Medulla oblongata (tissue), 1 donor: ENCODE measurements around the gene B3GNT3.
A peak's percentile ranks its signal among the peaks of the same experiment; 100 is the strongest.

Experiments used
- DNase-seq: peaks from one replicate; pipeline ENCODE4 v3.0.0-alpha.2; 2015; ENCODE audit errors: extremely low spot score

B3GNT3 gene, protein sequence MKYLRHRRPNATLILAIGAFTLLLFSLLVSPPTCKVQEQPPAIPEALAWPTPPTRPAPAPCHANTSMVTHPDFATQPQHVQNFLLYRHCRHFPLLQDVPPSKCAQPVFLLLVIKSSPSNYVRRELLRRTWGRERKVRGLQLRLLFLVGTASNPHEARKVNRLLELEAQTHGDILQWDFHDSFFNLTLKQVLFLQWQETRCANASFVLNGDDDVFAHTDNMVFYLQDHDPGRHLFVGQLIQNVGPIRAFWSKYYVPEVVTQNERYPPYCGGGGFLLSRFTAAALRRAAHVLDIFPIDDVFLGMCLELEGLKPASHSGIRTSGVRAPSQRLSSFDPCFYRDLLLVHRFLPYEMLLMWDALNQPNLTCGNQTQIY

DNA sequence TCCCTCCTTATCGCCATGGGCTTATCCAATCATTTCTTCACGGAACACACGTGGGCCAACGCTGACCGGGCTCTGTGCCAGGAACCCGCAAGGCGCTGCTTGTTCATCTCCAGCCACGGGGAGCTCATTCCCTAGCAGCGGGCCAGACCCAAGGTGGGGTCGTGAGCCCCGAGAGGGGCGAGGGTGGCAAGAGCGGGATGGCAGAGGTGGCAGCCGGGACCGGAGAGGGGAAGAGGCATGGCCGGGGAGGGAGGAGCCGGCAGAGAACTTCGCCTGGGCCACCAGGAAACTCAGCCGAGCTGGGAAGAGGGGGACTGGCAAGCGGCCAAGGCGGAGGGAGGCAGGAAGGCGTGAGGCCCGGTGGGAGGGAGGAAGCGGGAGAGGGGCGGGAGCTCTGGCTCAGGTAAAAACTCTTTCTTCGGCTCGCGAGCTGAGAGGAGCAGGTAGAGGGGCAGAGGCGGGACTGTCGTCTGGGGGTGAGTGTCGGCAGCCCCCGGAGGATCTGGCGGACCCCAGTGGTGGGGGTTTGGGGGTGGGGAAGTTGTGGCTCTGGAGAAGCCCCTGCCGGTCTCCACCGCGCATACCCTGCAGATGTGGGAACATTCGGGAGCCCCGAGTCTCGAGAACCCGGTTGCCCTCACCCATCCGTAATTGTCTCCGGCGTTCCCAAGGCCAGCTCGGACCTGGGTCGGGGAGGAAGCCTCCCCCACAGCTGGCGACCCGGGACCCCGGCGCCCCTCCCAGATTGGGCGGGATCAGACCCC lies at the start of gene B3GNT3:
Gene B3GNT3, plus strand, starts transcription at position 408 of the 764 bp plus-strand sequence. CDS start 12,670 bp downstream, outside the sequence.
- DNase-seq: no peak

- peak; percentile 98 for DNase-seq
These were observed 47.5 kb upstream of the B3GNT3 start for GRCh38 chr19:17747205-17748098.

- no peak for DNase-seq
These were observed 45.9 kb upstream of the B3GNT3 start for GRCh38 chr19:17748884-17749638.

GRCh38 chr19:17749912-17750317 lies 45.0 kb upstream of the B3GNT3 start:
- DNase-seq: peak; percentile 48

- peak; percentile 69 for DNase-seq
These were observed 43.6 kb upstream of the B3GNT3 start, which contains the start of gene FCHO1 for GRCh38 chr19:17751103-17751911. Gene FCHO1, plus strand, starts transcription at chr19:17751477. Its CDS starts 3,688 bp downstream, at chr19:17755165.

GRCh38 chr19:17751912-17752273 lies 43.0 kb upstream of the B3GNT3 start:
- peak; percentile 74 for DNase-seq

DNA sequence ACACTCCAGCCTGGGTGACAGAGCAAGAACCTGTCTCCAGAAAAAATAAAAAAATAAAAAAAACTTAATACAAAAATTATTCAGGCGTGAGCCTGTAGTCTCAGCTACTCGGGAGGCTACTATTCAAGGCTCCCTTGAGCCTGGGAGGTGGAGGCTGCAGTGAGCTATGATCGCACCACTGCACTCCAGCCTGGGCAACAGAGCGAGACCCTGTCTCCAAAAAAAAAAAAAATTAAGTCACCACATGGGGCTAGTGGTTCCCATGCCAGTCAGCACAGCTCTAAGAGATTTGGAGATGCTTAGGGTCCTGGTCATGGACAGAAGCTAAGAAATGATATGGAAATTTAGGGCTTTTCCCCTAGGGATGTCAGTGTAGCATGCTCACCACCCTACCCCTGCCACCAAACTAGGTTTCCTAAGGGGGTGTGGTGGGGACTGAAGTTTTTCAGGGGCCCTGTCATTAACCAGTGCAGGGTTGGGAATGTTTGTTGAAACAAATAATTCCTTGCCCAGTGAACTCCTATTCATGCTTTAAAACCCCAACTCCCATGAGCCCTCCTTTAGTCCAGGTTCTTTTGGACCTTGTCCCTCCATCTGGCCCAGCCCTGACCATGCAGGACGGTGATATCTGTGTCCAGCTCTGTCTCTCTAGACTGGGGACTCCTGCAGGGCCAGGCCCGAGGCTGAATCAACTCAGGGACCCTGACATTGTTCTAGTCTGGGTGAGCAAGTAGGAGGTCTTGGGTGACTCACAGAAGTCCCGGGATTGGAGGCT lies 41.9 kb upstream of the B3GNT3 start:
- DNase-seq: no peak

DNA sequence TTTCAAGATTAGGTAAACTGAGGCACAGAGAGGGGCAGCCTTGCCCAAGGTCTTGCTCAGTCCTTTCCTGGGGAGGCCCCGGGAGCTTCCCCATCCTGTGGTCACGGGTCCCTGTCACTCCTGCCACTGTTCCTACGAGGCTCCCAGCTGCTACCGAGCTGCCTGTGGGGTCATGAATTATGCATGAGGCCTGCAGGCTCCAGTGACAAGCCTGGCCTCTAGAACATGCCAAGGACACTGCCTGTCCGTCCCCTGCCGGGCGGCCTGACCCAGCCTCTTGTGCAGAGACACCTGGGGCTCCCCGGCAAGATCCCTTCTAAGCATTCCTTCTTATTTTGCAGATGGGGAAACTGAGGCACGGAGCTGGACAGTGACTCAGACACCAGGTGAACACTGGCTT lies 41.0 kb upstream of the B3GNT3 start:
- peak; percentile 90 for DNase-seq

DNA sequence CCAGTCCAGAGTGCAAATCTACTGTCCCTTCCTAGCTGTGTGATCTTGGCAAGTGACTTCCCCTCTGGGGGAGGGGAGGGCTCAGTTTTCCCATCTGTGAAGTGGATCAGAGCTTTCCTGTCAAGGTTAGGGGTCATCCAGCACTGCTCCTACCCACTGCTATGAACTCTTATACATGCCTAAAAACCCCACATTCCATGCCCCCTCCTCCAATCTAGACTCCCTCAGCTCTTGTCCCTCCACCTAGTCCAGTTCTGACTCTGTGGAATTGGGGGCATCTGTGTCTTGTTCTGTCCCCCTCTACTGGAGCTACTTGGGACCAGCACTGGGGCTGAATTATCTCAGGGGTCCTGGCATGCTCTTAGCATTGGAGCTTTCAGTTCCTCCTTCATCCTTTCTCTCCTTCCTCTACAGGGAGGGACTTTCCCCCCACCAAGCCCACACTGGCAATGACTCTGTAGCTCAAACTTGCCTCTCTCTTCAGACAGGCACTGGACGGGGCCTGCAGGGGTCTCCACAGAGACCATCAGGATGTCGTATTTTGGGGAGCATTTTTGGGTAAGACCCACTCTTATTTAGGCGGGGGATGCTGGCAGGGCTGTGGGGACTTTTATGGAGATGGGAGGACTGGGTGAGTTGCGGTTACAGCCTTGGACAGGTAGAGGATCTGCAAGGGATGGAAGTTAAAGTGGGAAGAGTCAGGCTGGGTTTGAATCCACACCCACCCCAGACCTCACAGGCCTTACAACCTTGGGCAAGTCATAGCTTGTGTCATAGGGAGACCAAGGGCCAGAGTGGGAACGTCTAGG lies 40.1 kb upstream of the B3GNT3 start:
- DNase-seq: peak; percentile 67

DNA sequence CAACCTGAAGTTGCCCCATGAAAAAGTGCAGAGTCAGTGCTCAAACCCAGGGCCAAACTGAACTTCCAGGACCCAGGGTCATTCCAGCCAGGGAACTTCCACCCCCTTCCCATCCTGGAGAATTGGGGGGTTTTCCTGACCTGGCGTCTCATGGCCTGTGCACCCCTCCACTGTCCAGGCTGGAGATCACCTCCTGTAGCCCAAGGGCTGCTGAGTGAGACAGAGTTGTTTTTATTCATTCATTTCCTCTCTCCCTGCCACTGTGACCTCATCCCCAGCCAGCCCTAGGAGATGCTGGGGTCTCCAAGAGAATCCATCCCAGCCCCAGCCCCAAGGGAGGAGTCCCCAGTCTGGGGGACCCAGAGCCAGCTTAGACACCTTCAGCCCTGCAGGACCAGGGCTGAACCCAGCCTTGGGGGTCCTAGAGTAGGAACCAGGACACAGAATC lies 39.5 kb upstream of the B3GNT3 start:
- no peak for DNase-seq

DNA sequence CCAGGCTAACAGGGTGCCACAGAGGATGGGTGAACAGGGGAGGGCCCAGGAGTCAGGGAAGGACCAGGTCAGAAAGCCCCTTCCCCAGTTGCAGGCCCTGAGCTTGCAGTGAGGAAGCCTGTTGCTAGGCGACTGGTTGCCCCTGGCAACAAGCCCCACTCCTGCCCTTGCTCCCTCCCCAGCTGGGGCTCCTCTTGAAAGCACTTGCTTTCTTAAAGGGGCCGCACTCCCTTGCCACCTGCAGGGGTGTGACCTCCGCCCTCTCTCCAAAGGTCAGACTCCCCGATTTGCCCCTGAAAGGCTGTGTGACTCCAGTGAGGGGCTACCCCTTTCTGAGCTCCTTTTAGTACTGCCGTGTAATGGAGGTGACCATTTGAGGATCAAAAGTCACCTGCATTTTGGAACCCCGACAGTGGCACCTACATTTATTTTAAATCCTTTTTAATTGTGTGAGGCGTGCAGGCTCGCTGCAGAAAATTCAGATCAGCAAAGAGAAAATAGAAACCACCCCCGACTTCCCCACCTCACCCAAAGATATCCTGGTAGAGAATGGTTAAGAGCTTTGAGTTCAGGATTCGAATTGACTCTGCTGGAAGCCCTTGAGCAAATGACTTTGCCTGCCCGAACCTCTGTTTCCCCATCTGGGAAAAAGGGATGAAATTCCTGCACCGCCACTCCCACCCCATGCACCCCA lies 38.8 kb upstream of the B3GNT3 start:
- peak; percentile 92 for DNase-seq

DNA sequence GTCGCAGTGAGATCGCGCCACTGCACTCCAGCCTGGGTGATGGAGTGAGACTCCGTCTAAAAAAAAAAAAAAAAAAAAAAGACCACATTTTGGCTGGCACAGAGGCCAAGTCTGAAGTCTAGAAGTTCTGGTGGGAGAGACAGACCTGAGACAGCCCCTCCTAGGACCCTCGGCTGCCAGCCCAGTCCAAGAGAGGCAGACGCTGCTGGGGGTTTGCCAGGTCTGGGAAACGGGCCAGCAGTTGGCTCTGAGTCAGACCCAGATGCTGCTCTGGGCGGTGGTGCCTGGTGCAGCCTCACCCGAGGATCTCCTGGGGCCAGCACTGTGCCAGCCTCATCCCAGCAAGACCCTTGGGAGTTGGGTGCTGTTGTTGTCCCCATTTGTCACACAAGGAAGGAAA lies 37.8 kb upstream of the B3GNT3 start:
- DNase-seq: peak; percentile 95

GRCh38 chr19:17758515-17758914 lies 36.4 kb upstream of the B3GNT3 start:
- no peak for DNase-seq

DNA sequence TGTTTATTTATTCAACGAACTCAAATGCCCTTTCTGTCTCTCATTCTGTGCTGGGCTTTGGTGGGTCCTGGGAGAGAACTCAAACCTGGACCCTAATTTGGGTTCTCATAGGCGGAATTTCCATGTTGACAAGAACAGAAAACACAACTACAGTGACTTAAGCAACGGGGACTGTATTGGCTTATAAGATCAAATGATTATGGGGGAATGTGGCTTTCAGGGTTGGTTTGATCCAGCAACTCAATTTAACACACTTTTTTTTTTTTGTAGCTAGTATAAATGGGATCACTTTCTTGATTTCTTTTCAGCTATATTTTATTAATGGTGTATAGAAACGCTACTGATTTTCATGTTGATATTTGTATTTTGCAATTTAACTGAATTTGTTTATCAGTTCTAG lies 33.8 kb upstream of the B3GNT3 start:
- no peak for DNase-seq

GRCh38 chr19:17762505-17763229 lies 32.3 kb upstream of the B3GNT3 start:
- DNase-seq: peak; percentile 52

GRCh38 chr19:17764348-17764747 lies 30.6 kb upstream of the B3GNT3 start:
- no peak for DNase-seq

DNA sequence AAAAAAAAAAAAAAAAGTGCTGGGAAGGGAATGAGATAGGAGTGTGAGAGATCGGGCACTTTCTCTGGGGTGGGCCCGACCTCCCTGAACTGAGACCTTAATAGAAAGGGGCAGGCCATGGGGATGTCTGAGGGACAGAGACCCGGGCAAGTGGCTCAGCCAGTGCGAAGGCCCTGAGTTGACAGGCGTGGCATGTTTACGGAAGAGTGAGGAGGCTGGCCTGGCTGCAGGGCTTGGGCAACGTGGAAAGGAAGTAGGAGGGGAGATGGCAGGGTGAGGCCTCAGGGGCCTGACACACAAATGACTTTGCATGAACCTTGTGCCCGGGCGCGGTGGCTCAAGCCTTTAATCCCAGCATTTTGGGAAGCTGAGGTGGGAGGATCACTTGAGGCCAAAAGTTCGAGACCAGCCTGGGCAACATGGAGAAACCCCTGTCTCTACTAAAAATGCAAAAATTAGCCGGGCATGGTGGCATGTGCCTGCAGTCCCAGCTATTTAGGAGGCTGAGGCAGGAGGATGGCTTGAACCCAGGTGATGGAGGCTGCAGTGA lies 29.8 kb upstream of the B3GNT3 start:
- peak; percentile 66 for DNase-seq
